ENCODE data around the gene TPD52L2. TPM values are rescaled to one million over a fixed set of nuclear protein-coding genes. Genes with fewer than 3 reads are reported as not detected.

The TPD52L2 gene
- polyA plus RNA-seq, 1 donor = 63.6 TPM

DNA sequence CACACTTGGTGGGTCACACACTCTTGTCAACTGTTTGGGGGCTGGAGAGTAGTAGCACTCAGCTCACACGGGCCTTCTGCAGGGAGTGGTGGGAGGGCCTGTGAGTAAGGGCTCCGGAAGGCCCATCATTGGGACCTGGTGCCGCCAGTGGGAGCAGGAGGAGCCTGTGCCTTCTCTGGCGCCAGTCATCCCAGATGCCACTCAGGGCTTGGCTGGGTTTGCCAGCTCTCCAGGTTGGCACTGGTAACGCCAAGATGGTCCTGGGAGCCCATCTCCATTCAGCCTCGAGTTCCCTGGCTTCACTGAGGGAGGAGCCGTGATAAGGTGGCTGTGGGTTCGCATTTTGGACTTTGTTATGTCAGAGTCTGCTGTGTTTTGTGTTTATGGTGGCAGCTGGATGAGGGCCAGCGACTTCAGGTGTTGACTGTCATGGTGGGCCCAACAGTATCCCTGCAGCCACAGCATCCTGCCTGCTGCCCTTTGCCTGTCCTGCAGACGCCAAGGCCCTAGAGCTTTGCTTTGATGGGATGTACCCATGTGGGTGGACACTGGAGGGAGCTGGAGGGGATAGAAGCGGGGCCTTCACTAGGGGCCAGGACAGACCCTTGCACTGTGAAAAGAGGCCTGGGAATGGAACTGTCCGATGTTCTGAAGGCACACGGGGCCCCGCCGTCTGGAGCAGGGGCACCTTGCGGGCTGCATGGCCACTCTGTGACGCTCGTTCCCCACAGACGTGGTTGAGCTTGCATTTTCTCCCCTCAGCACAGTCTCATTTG lies 16.6 kb downstream of the TPD52L2 start:
- DNase-seq = peak in 1 of 2 donors; percentile 41
- no peaks in the 10 kb centered on the region for H3K27me3 ChIP-seq (ENCODE audit: control insufficient read depth, insufficient read depth, low read length)
- no CpG with 5 or more reads among the region's 19 CpGs for WGBS (ENCODE audit: insufficient coverage, low lambda C conversion rate)
- H3K36me3 ChIP-seq (ENCODE audit: control insufficient read depth, insufficient read depth, low read length) = peaks cover 70% of the 10 kb centered on the region
- H3K27ac ChIP-seq (ENCODE audit: low read length) = no peak overlapping the region
- H3K4me1 ChIP-seq (ENCODE audit: control insufficient read depth, insufficient read depth, low read length) = no peaks in the 10 kb centered on the region
- no peaks in the 10 kb centered on the region for H3K9me3 ChIP-seq (ENCODE audit: control insufficient read depth, low read depth, low read length)
- H3K4me3 ChIP-seq (ENCODE audit: low read length) = no peak overlapping the region

DNA sequence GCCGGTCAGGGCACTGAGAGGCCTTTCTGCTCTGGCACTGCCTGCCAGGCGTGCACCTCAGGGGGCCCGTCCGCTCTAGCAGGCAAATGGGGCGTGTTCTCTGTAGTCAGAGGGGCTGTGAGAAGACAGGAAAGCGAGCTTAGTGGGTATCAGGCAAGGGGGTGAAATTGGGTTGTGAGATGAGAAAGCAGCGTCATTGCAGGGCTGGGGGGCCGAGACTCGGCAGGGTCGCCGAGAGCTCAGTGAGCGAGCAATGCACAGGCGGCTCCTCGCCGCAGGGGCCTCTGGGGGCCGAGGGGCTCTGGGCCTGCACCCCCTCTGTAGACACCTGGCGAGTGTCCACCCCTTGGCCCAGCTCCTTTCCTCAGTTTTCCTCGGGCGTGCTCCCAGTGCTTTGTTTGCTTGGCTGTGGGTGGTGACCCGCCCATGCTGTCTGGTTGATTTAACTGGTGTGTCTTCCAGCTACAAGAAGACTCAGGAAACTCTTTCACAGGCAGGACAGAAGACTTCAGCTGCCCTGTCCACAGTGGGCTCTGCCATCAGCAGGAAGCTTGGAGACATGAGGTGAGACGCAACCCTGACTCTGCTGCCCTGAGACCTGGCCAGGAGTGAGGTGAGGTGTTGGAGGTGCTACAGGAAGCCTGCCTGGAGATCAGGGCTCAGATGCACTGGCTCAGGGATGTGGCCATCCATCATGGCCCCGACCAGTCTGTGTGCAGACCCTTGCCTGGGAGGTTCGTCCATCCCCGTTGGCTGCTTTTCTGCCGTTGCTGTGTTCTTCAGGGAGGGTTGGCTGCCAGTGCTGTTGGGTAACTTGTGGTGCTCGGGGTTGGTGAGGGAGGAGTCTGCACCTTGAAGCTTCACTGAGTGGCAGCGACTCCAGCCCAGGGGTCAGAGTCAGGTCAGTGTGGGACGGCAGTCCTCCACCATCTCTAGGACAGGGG lies 17.5 kb downstream of the TPD52L2 start:
- Histone ChIP-seq H3K27me3 (ENCODE audit: control insufficient read depth, insufficient read depth, low read length) (no peaks in the 10 kb centered on the region), H3K4me3 (ENCODE audit: low read length) (no peak overlapping the region), H3K27ac (ENCODE audit: low read length) (no peak overlapping the region), H3K36me3 (ENCODE audit: control insufficient read depth, insufficient read depth, low read length) (peaks cover 74% of the 10 kb centered on the region), H3K9me3 (ENCODE audit: control insufficient read depth, low read depth, low read length) (no peaks in the 10 kb centered on the region), H3K4me1 (ENCODE audit: control insufficient read depth, insufficient read depth, low read length) (no peaks in the 10 kb centered on the region)
- DNase-seq = no peak
- WGBS (ENCODE audit: insufficient coverage, low lambda C conversion rate) = no CpG with 5 or more reads among the region's 28 CpGs

GRCh38 chr20:63883201-63883593 lies 18.1 kb downstream of the TPD52L2 start:
- Histone ChIP-seq H3K27me3 (ENCODE audit: control insufficient read depth, insufficient read depth, low read length) (no peaks in the 10 kb centered on the region), H3K9me3 (ENCODE audit: control insufficient read depth, low read depth, low read length) (no peaks in the 10 kb centered on the region), H3K27ac (ENCODE audit: low read length) (no peak overlapping the region), H3K36me3 (ENCODE audit: control insufficient read depth, insufficient read depth, low read length) (peaks cover 75% of the 10 kb centered on the region), H3K4me1 (ENCODE audit: control insufficient read depth, insufficient read depth, low read length) (no peaks in the 10 kb centered on the region), H3K4me3 (ENCODE audit: low read length) (no peak overlapping the region)
- no CpG with 5 or more reads among the region's 6 CpGs for WGBS (ENCODE audit: insufficient coverage, low lambda C conversion rate)
- no peak for DNase-seq

DNA sequence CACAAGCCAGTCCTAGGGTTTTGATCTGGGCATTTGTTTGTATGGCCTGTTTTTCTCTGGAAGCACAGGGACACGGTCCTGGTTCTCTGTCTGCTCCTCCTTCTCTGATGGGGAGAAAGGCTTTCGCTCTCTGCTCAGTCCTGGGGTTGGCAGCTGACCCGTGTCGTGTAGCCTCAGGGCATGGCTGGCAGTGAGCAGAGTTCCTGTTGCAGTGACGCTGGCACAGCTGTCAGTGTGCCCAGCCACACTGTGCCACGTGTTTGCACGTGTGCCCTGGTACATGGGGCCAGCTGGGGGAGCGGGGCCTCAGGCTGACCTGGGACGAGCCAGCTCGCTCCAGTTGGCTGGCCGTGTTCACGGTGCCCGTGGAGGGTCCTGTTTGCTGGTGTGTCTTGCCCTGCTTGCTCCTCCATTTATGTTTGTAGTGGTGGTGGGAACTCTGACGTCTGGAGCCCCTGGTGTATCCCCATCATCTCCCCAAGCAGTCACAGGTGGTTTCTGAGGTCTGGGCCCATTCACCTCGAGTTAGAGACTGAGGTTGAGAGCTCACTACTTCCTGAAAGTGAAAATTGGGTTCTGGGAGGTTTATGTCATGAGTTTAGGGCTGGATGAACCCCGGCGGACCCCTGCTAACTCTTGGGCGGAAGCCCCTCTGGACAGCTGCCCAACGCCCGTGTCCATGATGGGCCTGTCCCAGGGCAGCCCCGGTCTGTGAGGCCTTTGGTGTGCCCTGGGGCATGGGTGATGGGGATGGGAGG lies 19.6 kb downstream of the TPD52L2 start:
- Histone ChIP-seq H3K9me3 (ENCODE audit: control insufficient read depth, low read depth, low read length) (no peaks in the 10 kb centered on the region), H3K4me1 (ENCODE audit: control insufficient read depth, insufficient read depth, low read length) (no peaks in the 10 kb centered on the region), H3K4me3 (ENCODE audit: low read length) (no peak overlapping the region), H3K36me3 (ENCODE audit: control insufficient read depth, insufficient read depth, low read length) (peaks cover 74% of the 10 kb centered on the region), H3K27me3 (ENCODE audit: control insufficient read depth, insufficient read depth, low read length) (no peaks in the 10 kb centered on the region), H3K27ac (ENCODE audit: low read length) (no peak overlapping the region)
- no CpG with 5 or more reads among the region's 21 CpGs for whole genome bisulfite sequencing (ENCODE audit: insufficient coverage, low lambda C conversion rate)
- no peak for DNase-seq

DNA sequence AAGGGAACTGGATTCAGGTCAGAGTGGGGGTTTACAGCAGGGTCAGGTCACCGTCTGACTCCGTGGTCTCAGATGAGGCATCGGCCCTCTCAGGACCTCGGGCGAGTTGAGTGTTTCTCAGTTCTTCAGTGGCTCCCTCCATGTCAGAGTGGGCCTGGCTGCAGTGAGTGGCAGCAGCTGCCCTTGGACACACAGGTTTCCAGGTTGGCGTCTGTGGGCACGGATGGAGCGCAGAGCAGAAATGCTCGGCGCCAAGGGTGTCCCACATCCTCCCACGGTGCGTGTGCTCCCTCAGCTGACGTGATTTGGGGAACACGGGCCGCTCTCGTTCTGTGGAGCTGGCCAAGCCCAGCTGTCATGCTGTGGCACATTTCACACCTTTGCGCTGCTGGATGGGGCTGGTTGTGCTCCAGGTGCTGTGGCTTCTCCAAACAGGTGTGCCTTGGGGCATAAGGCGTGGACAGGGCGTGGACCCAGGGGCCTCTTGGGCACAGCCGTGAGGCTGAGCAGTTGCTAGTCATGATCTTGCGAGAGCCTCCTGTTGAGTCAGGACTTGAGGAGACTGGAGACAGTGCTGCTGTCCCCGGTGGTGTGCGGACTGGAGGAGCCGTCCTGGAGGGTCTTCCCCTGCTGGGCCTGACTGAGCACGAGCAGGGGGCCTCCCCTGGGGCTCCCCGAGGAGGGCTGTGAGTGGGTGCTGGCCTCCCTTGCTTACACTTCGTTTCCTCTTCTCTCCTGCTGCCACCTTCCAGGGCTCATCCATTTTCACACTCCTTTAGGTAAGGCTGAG lies 20.4 kb downstream of the TPD52L2 start:
- DNase-seq = no peak
- Histone ChIP-seq H3K9me3 (ENCODE audit: control insufficient read depth, low read depth, low read length) (no peaks in the 10 kb centered on the region), H3K4me1 (ENCODE audit: control insufficient read depth, insufficient read depth, low read length) (no peaks in the 10 kb centered on the region), H3K4me3 (ENCODE audit: low read length) (no peak overlapping the region), H3K27me3 (ENCODE audit: control insufficient read depth, insufficient read depth, low read length) (no peaks in the 10 kb centered on the region), H3K36me3 (ENCODE audit: control insufficient read depth, insufficient read depth, low read length) (peaks cover 80% of the 10 kb centered on the region), H3K27ac (ENCODE audit: low read length) (no peak overlapping the region)
- no CpG with 5 or more reads among the region's 27 CpGs for whole genome bisulfite sequencing (ENCODE audit: insufficient coverage, low lambda C conversion rate)

GRCh38 chr20:63886054-63886419 lies 21.0 kb downstream of the TPD52L2 start:
- DNase-seq = no peak
- Histone ChIP-seq H3K9me3 (ENCODE audit: control insufficient read depth, low read depth, low read length) (no peaks in the 10 kb centered on the region), H3K4me1 (ENCODE audit: control insufficient read depth, insufficient read depth, low read length) (no peaks in the 10 kb centered on the region), H3K36me3 (ENCODE audit: control insufficient read depth, insufficient read depth, low read length) (peaks cover 84% of the 10 kb centered on the region), H3K27ac (ENCODE audit: low read length) (no peak overlapping the region), H3K27me3 (ENCODE audit: control insufficient read depth, insufficient read depth, low read length) (no peaks in the 10 kb centered on the region), H3K4me3 (ENCODE audit: low read length) (no peak overlapping the region)
- no CpG with 5 or more reads among the region's 14 CpGs for WGBS (ENCODE audit: insufficient coverage, low lambda C conversion rate)

DNA sequence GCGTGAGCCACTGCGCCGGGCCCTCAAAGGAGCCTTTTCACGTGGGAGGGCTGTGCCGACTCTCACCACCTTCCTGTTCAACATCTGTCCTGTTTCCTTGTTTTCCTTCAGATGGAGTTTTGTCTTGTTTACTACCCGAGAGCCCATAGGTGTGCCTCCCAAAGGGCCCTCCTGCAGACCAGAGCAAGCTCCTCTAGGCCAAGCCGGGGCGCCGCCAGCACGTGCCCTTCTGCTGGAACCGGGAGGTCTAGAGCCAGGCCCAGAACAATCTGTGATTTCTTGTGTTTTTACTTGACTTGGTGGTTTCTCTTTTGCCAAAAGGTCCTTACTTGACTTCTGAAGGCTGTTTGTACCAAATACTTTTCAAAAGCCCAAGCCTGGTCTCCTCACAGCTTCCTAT lies 21.9 kb downstream of the TPD52L2 start:
- Histone ChIP-seq H3K36me3 (ENCODE audit: control insufficient read depth, insufficient read depth, low read length) (peaks cover 87% of the 10 kb centered on the region), H3K27me3 (ENCODE audit: control insufficient read depth, insufficient read depth, low read length) (no peaks in the 10 kb centered on the region), H3K27ac (ENCODE audit: low read length) (no peak overlapping the region), H3K4me3 (ENCODE audit: low read length) (no peak overlapping the region), H3K9me3 (ENCODE audit: control insufficient read depth, low read depth, low read length) (no peaks in the 10 kb centered on the region), H3K4me1 (ENCODE audit: control insufficient read depth, insufficient read depth, low read length) (no peaks in the 10 kb centered on the region)
- no CpG with 5 or more reads among the region's 11 CpGs for WGBS (ENCODE audit: insufficient coverage, low lambda C conversion rate)
- no peak for DNase-seq

DNA sequence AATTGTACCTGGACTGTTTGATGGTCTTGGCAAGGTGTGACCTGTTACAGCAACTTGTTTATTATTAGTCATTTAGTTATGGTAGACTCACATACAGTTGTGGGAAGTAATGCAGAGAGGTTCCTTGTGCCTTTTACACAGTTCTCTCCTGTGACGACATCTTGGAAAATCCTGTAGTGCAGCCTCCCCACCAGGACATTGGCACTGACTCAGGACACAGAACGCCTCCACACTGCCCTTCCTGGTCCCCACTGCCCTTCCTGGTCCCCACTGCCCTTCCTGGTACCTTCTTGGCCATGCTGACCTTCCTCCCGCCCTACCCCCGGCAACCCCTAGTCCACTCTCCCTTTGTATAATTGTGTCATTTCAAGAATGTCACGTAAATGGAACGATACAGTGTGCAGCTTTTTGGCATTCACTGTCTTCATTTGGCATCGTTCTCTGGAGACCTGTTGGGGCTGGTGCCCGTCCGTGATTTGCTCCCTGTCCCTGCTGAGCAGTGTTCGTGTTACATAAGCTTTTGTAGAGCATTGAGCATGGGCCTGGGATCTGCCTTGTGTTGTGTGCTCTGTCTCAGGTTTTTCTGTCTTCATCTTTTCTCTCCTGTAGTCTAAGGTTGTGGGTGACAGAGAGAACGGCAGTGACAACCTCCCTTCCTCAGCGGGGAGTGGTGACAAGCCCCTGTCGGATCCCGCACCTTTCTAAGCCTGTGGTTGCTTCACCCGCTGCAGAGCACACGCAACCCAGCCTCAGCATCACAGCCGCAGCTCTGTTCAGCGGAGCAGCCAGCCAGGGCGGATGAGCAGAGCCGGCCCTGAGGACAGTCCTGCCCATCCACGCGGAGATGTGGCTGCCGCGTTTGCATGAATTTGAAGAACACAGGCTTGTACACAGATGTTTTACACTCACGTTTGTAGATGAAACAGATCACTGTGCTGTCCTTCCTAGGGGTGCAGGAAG lies 24.5 kb downstream of the TPD52L2 start:
- DNase-seq = no peak
- H3K36me3 ChIP-seq (ENCODE audit: control insufficient read depth, insufficient read depth, low read length) = peaks cover 62% of the 10 kb centered on the region

GRCh38 chr20:63890201-63890576 lies 25.1 kb downstream of the TPD52L2 start:
- Histone ChIP-seq H3K4me1 (ENCODE audit: control insufficient read depth, insufficient read depth, low read length) (no peaks in the 10 kb centered on the region), H3K9me3 (ENCODE audit: control insufficient read depth, low read depth, low read length) (no peaks in the 10 kb centered on the region), H3K27me3 (ENCODE audit: control insufficient read depth, insufficient read depth, low read length) (no peaks in the 10 kb centered on the region), H3K36me3 (ENCODE audit: control insufficient read depth, insufficient read depth, low read length) (peaks cover 56% of the 10 kb centered on the region), H3K27ac (ENCODE audit: low read length) (no peak overlapping the region), H3K4me3 (ENCODE audit: low read length) (no peak overlapping the region)
- no peak for DNase-seq
- WGBS (ENCODE audit: insufficient coverage, low lambda C conversion rate) = 80% methylated on average over 3 of the region's 7 CpGs

More for the DNA sequence above, 24.5 kb downstream of the TPD52L2 start:
- Histone ChIP-seq H3K4me3 (ENCODE audit: low read length) (no peak overlapping the region), H3K9me3 (ENCODE audit: control insufficient read depth, low read depth, low read length) (no peaks in the 10 kb centered on the region), H3K27ac (ENCODE audit: low read length) (no peak overlapping the region), H3K4me1 (ENCODE audit: control insufficient read depth, insufficient read depth, low read length) (no peaks in the 10 kb centered on the region), H3K27me3 (ENCODE audit: control insufficient read depth, insufficient read depth, low read length) (no peaks in the 10 kb centered on the region)
- WGBS (ENCODE audit: insufficient coverage, low lambda C conversion rate) = no CpG with 5 or more reads among the region's 25 CpGs

Data from large intestine (tissue), 3 donors.